ENCODE measurements around the gene PSKH1.

GRCh38 chr16:67926181-67926750 lies 33.2 kb downstream of the PSKH1 start:
- TF ChIP-seq, protein P1, sequence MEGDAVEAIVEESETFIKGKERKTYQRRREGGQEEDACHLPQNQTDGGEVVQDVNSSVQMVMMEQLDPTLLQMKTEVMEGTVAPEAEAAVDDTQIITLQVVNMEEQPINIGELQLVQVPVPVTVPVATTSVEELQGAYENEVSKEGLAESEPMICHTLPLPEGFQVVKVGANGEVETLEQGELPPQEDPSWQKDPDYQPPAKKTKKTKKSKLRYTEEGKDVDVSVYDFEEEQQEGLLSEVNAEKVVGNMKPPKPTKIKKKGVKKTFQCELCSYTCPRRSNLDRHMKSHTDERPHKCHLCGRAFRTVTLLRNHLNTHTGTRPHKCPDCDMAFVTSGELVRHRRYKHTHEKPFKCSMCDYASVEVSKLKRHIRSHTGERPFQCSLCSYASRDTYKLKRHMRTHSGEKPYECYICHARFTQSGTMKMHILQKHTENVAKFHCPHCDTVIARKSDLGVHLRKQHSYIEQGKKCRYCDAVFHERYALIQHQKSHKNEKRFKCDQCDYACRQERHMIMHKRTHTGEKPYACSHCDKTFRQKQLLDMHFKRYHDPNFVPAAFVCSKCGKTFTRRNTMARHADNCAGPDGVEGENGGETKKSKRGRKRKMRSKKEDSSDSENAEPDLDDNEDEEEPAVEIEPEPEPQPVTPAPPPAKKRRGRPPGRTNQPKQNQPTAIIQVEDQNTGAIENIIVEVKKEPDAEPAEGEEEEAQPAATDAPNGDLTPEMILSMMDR (IDR thresholded peaks at IDR 0.05) = no peak
- no peak for TF ChIP-seq EP300 (IDR thresholded peaks at IDR 0.05)

Data from suprapubic skin (tissue), 3 donors.